SH-SY5Y (cell line): ENCODE data around the gene OR13C3.

Experiments used
- GATA2 ChIP-seq: IDR thresholded peaks from 2 replicates; pipeline ENCODE4 v1.6.1; 2011; ENCODE audit warnings: mild to moderate bottlenecking, low read depth, low read length
- GATA3 ChIP-seq: IDR thresholded peaks from 2 replicates; pipeline ENCODE4 v1.6.1; 2011; ENCODE audit warnings: low read depth, mild to moderate bottlenecking, low read length, moderate library complexity

Gene OR13C3

DNA sequence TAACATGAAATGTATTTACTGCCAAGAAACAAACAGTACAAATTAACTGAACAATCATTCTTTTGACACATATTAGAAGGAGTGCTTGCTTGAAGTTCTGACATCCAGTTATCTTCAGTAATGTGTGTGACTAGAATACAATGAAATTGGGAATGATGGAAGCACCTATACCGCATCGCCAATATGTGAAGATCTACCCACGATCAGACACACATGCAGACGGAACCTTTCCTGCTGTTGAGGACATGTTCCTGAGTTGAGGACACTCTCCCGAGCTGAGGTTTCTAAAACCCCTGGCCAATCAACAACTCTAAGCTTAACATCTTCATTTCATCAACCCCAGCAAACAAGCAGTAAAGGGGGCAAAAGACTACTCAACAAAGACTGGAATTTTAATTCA is at the start of gene OR13C3:
TSS of gene OR13C3 (minus strand) at position 101 of the 400 bp plus-strand sequence. CDS start 133 bp downstream, outside the sequence.
- TF ChIP-seq GATA3: no peak
- no peak for TF ChIP-seq GATA2

DNA sequence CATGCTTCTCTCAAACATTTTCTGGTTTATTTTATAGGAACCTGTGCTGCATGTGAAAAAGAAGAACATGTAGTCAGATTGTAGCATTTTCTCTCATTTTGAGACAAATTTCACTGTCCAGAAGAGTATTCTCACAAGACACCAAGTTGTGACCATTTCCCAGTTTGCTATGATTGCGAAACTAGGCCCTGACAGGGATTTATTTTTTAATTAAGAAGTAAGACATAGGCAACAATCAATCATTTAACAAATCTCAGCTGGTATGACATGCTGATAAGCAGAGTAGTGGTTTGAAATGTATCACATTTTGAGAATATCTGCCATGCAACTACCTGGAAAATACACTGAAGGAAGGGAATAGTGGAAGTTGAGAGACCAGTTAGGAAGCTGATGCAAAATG is 43.9 kb upstream of the OR13C3 start:
- TF ChIP-seq GATA2: no peak
- no peak for TF ChIP-seq GATA3

DNA sequence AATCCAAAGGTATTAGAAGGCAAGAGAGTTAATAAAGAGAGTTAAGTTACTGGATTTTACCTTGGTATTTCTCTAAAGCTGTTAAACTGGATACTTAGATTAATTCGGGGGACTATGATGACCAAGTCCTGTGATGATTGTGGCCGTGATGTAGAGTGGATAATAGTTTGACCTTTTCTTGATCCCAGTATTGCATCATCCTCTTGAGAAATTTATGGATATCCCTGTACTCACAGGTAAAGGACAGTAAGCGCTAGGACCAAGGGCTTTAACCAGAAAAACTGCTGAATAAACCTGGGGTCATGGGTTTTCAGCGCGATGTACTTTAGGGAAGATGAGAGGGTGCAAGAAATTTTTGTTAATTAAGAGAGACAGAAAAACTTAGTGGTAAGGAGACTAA is 40.6 kb upstream of the OR13C3 start:
- TF ChIP-seq GATA3 (no peak), GATA2 (no peak)

DNA sequence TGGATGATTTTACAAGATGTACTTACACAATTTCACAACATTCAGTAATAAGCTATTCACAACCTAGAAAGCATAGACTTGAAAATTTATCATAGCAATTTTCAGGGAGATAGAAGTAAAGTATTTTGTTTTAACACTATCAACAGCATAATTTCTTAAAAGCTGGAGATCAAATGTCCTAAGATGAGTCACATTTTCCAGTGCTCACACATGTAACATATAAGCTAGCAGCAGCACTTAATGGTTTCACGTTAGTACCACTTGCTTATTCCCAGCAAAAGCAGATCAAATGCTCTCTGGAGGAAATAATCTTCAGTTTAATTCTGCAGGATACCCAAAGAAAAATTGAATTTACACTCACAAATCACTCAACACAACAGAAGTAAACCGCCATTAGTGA is 38.8 kb upstream of the OR13C3 start:
- TF ChIP-seq GATA3 (no peak), GATA2 (no peak)

DNA sequence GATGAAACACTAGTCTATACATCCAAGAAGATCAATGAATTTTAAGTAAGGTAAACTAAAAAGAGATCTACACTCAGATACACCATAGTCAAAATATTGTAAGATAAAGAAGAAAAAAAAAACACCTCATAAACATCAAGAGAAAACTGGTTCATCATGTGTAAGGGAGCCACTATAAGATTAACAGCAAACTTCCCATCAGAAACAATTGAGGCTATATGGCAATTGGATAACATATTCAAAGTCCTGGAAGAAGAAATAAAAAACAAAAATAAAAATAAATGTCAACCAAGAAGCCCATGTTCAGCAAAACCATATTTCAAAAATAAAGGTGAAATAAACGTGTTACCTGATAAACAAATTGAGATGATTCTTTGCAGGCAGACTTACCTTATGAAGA is 36.0 kb upstream of the OR13C3 start:
- TF ChIP-seq GATA3 (no peak), GATA2 (no peak)

DNA sequence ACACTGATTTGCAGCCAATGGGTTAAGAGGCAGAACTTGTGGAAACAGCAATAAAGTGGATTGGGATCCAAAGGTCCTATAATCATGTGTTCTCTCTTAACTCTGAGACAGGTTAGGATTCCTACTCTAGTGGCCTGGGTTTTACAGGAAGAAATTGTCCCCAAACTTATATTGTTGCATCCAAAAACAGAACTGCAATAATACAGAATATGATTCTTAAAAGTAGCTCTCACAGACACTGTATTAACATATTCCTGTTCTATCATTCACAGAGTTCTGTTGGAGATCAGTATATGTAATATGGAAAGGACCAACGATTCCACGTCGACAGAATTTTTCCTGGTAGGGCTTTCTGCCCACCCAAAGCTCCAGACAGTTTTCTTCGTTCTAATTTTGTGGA is 32.2 kb upstream of the OR13C3 start, which contains the start of gene OR13C8:
TSS of gene OR13C8 (plus strand) at position 301 of the 400 bp plus-strand sequence. CDS start at position 301, 0 bp downstream.
- TF ChIP-seq GATA2 (no peak), GATA3 (no peak)

DNA sequence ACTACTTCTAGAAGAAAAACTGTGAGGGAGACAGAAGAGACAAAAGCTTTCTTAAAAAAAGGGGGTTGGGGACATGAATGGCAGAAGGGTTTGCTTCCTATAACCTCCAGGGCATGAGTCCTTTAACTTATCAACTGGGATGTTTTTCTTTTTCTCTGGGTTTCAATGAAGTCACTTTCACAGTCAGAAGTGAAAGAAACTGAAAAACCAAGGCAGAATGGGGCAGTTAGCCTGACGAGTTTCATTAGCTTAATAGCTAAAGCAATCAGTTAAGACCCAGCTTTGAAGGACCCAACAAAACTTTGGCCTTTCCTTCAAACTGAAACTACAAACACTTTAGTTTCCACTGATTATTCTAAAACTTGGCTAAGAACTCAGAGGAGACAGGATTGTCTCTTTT is 27.7 kb upstream of the OR13C3 start:
- TF ChIP-seq GATA2: no peak
- TF ChIP-seq GATA3: no peak

DNA sequence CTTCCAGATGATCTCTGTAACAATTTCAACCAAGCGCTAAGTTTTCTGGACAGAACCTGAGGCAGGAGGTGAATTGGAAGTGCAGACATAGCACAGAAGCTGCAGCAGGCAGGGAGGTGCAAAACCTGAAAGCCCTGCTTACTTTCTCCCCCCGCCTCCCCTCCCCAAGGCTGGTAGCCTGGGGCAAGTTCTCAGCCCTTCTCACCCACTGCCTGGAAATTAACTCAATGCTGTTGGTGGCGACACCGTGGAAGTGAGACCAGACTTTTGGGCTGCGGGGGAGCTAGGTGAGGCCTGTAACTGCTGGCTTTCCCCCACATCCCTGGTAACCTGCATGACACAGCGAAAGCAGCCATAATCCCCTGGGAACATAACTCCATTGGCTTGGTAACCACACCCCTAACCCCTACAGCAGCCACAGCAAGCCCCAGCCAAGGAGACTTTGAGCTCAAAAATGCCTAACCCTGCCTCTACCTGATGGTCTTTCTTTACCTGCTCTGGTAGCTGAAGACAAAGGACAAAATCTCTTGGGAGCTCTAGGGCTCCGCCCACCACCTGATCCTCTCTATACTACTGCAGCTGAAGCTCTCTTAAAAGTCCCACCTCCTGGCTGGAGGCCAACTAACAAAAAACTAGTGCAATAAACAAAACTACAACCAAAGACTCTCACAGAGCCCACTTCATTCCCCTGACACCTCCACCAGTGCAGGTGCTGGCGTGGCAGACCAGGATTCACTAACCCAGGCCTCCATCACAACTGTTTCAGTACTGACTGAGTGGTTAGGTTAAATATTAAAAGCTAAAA is 20.4 kb upstream of the OR13C3 start:
- no peak for TF ChIP-seq GATA2
- no peak for TF ChIP-seq GATA3

DNA sequence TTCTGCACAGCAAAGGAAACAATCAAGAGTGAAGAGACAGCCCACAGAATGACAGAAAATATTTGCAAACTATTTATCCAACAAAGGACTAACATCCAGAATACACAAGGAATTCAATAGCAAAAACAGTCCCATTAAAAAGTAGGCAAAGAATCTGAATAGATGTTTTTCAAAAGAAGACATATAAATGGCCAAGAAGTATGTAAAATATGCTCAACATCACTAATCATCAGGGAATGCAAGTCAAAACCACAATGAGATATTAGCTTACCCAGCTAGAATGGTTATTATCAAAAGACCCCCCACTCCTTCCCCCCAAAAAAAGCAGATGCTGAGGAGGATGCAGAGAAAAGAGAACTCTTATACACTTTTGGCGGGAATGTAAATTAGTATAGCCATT is 18.9 kb upstream of the OR13C3 start:
- TF ChIP-seq GATA3: no peak
- no peak for TF ChIP-seq GATA2

DNA sequence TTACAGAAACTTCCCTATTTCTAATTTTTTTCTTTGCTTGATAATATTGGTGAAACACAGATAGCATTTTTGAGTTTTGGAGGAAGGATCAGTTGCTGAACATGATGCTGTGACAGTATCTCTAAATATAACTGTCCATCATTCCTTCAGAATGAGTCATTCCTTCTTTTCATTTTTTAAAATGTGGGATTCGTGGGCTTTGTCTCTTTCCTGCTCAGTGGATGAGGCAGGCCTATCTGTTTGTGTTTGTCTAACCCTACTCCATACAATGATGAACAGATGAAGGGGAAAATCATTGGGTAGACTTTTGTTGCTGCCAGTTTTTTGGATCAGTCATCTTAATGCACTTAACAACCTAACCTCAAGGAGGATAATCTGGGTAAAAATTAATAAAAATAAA is 16.6 kb upstream of the OR13C3 start:
- TF ChIP-seq GATA3: no peak
- no peak for TF ChIP-seq GATA2

DNA sequence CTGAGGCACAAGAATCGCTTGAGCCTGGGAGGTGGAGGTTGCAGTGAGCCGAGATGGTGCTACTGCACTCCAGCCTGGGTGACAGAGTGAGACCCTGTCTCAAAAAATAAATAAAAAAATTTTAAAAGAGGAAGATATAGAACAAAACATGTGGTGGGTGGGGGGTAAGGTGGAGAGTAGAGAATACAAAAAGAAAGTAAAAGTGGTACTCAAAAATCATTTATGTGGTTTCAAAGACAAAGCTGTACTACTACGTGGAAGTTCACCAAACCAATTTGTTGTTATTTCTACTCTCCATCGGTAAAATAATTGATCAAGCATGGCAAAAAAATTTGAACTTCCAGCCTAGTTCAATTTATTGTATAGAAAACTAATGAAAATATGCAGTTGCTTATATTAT is 8.0 kb upstream of the OR13C3 start:
- TF ChIP-seq GATA3: no peak
- no peak for TF ChIP-seq GATA2

DNA sequence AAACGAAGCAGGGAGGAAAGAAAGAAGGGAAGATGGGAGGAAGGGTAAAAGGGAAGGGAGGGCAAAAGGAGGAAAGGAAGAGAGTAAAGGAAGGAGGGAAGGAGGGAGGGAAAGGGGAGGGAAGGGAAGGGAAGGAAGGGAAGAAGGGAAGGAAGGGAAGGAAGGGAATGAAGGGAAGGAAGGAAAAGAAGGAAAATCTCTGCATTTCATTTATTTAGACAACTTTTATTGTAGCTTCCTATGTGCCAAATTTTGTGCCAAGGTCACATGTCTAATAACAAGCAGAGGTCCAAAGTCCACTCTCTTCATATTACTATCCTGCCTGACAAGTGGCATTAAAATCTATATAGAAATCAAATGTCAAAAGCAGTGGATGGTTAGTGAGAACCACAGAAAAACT is 2.6 kb upstream of the OR13C3 start:
- no peak for TF ChIP-seq GATA2
- TF ChIP-seq GATA3: no peak

DNA sequence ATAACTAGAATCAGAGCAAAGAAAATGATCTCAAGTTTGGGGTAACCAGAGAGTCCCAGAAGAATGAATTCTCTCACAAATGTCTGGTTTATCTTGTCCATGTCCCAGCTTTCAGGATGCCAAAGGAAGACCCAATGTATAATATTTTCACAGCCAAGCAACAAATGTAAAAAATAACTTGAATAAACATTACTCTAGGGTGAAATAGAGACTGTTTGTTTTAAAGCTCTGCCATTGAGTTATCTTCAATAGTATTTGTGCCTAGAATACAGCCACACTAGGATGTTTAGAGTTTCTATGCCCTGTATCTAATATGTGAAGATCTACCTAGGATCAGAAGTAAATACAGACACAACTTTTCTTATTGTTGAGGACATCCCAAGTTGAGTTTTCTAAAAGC is 9.5 kb downstream of the OR13C3 start, which contains the start of gene OR13C4:
TSS of gene OR13C4 (minus strand) at position 101 of the 400 bp plus-strand sequence. CDS start at position 101, 0 bp downstream.
- no peak for TF ChIP-seq GATA2
- no peak for TF ChIP-seq GATA3

DNA sequence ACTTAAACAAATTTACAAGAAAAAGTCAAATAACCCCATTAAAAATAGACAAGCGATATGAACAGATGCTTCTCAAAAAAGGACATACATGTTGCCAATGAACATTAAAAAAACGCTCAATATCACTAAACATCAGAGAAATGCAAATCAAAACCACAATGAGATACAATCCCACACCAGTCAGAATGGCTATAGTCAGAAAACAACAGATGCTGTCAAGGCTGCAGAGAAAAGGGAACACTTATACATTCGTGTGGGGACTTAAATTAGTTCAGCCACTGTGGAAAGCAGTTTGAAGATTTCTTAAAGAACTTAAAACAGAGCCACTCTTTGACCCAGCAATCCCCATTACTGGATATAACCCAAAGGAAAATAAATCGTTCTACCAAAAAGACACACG is 21.8 kb downstream of the OR13C3 start:
- TF ChIP-seq GATA2 (no peak), GATA3 (no peak)

DNA sequence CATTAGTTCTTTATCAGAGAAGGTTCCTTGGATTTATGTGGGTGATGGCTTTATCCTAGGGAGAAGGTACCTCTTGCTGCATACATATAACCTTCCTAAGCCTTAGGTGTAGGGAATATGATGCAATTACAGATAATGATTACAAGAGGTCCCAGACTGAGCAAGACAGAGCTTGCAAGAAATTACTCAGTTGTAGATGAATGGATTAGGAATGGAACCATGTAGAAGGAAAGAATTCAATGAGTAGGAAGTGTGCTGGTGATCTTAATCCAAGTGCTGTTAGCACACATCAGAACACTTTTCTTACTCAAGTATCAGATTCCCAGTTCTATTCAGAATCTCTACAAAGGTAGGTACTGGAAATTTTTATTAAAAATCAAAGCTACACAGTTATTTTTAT is 30.1 kb downstream of the OR13C3 start:
- TF ChIP-seq GATA3 (no peak), GATA2 (no peak)
